HG02571 (cell line): ENCODE results near the gene RANBP3.

ENCODE experiments used
- ATAC-seq: cut with Tn5 transposase; IDR thresholded peaks from one replicate; pipeline ENCODE4 v1.9.1; 2021; ENCODE audit warnings: mild to moderate bottlenecking, moderate library complexity; ENCODE audit not compliant: unreplicated experiment

The RANBP3 gene

DNA sequence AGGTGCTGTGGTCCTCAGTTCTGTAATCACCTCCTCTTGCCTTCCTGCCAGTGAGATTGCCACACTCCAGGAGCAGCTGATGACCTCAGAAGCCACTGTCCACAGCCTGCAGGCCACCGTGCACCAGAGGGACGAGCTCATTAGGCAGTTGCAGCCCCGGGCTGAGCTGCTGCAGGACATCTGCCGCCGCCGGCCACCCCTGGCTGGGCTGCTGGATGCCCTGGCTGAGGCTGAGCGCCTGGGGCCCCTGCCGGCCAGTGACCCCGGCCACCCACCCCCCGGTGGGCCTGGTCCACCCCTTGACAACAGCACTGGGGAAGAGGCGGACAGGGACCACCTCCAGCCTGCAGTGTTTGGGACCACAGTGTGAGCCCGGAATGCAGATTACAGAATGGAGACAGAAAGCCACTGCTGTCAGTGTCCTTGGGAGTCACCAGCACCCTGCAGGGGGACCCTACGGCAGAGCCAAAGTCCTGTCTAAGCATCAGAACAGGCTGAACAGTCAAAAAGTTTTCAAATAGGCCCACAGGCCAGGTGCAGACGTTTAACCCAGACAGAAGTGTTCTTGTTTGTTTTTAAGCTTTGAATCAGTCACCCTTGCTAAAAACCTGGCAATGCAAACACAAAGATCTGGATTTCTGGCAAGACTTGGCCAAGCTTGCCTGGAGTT, 69.0 kb downstream of the RANBP3 start:
- ATAC-seq, result no peak

DNA sequence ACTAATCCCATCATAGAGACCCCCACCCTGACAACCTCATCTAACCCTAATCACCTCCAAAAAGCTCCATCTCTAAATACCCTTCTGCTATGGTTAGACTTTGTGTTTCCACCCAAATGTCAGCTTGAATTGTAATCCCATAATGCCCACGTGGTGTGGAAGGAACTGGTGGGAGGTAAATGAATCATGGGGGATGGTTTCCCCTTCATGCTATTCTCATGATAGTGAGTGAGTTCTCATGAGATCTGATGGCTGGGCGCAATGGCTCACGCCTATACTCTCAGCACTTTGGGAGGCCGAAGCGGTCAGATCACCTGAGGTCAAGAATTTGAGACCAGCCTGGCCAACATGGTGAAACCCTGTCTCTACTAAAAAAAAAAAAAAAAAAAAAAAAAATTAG, 70.7 kb downstream of the RANBP3 start:
- ATAC-seq, result no peak

DNA sequence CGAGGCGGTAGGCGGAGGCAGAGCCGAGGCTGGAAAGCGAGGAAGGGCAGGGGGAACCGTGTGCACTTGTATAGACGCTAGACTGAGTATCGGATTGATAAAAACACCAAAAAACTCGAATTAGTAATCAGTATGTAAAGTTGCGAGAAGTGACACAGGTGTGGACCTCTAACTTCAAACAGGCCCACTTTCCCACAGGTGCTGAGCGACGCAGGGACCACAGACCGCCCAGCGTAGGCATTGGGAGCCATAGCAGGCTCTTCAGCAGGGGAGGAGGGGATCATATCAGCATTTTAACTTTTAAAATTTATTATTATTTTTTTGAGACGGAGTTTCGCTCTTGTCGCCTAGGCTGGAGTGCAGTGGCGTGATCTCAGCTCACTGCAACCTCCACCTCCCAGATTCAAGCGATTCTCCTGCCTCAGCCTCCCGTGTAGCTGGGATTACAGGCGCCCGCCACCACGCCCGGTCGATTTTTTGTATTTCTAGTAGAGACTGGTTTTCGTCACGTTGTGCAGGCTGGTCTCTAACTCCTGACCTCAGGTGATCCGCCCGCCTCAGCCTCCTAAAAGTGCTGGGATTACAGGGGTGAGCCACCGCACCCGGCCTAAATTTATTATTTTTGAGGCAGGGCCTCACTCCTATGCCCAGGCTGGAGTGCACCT, 72.7 kb downstream of the RANBP3 start:
- no peak for ATAC-seq

DNA sequence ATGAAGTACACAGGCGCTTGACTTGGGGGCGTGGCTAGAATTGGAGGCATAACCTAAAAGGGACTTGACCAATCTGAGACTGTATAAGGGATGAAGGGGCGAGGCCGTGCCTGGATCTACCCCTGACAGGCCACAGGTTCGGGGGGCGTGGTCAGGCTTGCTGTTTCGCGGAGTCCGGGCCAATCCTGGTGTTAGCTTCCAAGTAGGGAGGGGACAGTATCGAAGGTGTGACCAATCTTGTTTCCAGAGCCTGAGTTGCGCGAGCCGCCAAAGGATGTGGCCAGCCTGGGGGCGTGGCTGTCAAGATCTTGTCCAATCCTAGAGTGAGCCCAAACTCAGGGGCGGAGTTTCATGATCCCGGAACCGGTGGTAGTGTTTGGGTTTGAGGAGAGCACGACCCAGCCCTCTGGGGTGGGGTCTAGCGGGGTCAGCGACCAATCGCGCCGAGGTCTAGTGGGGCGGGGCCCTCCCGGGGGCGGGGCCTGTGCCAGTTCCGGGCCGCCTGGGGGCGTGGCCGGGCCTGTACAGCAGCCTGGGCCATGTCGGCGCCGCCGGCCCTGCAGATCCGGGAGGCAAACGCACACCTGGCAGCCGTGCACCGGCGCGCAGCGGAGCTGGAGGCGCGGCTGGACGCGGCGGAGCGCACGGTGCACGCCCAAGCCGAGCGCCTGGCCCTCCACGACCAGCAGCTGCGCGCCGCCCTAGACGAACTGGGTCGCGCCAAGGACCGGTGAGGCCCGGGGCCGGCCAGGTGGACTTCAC, 73.4 kb downstream of the RANBP3 start, which contains the start of gene VMAC:
Gene VMAC (plus strand): TSS at position 521 of the 762 bp plus-strand sequence. CDS start 19 bp downstream, at position 540.
- peak; percentile 73 for ATAC-seq

DNA sequence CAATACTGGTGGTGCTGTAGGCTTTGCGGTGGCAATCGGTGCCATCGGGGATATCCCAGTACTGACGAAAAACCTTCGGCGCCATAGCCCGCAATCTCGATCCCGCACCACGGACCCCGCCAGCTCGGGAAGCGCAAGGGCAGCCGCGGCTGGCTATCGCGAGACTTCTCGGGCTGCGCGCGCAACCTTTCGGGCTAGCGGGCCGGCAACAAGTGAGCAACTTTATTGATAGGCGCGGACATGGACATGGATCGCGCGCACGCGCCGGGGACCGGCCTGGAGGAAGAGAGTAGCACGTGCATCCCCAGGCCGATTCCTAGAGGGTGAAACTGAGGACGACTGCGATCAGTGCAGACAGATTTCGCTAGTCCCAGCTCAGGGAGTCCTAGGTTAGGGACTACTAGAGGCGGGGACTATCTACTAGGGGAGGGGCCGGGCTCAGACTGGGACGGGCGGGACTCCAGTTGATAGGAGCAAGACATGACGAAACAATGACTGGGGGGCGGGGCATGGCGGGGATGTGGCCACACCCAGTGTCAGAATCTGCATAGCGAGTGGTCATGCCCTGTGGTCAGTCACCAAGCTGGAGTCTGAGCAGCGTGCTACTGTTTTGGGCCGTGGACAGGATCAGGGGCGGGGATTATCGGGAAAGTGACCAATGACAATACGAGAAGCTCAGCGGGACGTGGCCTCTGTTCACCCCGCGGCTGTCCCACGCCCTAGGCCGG, 74.2 kb downstream of the RANBP3 start, which contains the start of gene NDUFA11:
Gene NDUFA11 (minus strand): TSS at position 167 of the 728 bp plus-strand sequence. CDS start 82 bp downstream, at position 85.
- peak; percentile 39 for ATAC-seq

DNA sequence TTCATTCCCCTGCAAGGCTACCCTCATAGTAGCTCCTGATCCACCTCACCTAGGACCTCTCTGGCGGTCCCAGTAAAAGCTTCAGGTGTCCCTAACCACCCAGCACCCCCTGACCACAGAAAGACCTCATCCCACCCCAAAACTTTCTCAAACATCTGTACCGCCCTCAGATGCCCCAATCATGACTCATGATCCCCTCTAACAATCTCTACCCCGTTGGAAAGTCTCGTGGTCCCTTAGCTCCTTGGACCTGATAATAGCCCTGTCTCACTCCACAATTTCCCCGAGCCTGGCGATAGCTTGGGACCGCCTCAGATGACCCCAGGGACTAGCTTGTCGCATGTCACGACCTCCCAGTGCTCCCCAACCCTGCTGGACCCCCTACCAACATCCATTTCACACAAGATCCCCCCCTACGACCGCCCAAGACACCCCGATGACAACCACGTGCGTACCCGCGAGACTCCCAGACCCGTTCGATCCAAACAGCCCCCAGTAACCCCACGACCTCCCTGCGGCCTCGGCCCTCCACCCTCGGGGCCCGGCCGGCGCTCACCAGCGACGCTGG, 74.8 kb downstream of the RANBP3 start:
- ATAC-seq, result no peak

DNA sequence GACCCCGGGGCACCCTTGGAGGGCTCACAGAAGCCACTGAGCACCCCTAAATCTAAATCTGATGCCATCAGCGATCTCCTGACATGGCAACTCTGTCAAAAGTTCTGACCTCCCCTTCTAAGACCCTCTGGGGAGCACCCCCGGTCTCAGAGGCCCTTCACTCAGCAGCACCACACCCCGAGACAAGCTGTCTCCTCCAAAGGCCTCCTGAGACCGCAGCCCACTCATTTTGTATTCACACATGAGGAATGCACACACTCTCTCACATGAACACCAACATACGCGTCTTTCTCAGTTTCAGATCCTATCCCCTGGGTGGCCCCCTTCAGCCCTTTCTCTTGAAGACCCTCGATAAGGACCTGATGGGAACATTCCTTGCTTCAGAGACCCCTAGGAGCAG, 77.0 kb downstream of the RANBP3 start:
- no peak for ATAC-seq

DNA sequence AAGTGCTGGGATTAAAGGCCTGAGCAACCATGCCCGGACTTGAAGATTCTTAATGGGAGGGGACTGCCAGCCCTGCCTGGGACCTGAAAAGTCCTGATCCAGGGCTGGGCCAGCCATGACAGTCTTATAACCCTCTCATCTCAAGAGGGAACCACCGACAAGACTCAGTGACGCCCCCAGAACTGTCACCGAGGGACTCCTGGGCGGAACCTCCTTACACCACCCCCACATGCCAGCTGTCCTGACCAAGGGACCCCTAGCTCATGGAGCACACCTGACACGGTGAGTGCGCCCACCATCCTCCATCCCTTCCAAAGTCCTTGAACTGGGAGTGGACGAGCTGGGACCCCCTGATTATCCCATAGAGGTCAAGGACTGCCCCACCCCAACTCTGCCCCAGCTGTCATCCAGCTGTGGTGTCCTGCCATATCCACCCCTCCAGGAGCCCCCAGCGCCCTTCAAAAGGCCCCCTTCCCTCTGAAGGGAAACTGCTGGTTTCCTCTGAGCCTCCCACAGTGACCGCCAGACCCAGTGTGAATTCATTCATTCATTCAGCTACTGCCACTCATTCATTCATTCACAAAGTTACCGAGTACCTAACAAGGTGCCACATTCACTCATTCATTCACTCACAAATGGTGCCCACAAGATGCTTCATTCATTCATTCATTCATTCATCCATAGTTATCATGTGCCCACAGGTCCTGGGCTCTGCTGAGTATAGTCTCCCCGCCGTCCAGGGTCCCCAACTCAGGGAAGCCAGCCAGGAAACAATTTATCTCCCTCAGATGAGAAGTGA, 78.0 kb downstream of the RANBP3 start:
- ATAC-seq, result no peak

DNA sequence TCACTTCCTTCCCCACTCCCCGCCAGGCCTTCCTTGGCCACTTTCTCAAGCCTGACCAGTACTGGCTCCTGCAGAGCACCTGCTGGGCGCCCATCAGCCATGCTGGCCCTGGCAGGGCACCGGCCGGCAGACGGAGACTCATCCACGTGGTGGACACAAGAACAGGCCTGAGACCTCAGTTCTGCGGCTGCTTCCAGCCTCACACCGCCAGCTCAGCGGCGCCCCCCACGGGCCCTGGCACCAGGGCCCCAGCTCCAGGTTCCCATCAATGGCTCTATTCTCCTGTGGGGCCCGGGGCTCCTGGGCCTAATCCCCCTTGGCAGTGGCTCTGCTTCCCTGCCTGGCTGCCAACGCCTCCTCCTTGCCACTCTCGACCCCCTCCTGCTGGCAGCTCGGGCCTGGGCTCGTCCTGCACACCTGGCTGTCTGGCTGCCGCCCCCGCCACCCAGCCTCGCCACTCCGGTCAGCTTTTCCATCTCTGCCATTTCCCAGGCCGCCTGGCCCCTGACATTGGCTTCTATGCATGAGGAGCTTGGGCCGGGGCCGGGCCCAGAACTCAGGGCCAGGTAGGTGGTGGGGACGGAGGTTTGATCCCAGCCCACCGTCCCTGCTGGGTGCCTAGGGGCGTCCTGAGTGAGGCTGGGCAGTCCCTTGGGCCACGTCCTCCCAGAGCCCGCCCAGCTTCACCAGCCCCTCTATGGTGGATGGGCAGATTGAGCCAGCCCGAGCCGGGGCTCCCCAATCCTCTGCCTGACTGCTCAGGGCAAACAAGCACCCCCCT, 80.6 kb downstream of the RANBP3 start:
- ATAC-seq, result no peak

DNA sequence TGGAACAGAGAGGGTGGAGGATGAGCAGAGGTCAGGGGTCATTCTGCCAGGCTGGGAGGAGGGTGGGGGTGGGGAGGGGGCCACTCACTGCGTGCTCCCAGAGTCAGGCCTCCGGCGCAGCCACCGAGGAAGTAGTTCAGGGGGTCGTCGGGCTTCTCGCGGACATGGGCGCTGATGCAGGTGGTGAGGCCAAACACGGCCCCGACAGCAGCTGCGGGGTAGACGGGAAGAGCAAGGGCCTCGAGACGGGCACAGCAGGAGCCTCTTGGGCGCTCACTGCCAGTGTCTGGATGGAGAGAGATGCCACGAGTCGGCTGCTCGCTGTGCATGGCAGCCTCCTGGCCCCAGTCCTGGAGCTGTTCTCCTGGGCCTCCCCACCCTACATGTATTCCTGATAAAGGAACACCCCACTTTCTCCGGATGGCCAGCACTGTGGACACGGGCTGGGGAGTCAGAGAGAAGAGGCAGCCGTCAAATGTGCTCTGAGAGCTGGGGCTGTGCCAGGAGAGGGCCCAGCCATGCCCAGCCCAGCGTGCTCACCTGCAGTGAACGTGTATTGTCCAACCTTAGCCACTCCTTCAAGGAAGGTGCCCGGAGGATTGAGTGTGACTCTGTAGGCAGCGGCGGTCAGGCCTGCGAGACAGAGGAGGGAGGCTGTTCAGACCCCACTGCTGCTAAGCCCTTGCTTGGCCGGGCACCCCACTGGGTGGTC, 81.4 kb downstream of the RANBP3 start:
- no peak for ATAC-seq

DNA sequence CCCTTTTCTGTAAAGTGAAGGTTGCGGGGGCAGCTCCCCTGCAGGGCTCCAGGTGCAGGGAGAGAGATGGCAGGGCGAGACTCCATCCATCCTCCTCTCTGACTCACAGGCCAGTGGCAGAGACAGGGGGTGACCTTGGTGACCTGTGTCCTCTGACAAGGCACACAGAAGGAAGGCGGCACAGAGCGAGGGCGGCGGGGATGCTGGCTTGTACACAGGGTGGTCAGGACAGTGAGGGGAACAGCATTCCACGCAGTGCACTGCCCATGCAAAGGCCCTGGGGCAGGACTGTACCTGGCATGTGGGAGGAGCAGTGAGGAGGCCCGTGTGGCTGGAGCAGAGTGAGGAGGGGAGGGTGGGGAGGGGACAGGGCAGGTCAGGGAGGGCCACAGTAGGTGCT, 82.0 kb downstream of the RANBP3 start:
- ATAC-seq, result no peak

DNA sequence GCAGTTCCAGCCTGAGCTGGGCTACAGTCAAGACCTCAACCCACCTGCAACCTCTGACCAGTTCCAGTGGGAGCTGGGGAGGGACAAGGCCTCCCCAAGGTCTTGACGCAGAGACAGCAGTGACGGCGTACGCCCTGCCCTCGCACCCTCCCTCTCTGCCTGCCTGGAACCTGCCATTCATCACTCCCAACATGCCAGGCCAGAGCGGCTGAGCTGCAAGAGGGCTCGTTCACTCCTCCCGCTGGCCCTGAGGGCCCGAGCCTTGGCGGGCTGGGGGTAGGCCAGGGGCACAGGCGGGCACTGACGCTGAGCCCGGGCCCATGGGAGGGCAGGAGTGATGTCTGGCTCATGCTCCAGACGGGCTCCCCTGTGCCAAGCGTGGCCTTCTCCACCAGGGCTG, 82.5 kb downstream of the RANBP3 start:
- ATAC-seq, result no peak

DNA sequence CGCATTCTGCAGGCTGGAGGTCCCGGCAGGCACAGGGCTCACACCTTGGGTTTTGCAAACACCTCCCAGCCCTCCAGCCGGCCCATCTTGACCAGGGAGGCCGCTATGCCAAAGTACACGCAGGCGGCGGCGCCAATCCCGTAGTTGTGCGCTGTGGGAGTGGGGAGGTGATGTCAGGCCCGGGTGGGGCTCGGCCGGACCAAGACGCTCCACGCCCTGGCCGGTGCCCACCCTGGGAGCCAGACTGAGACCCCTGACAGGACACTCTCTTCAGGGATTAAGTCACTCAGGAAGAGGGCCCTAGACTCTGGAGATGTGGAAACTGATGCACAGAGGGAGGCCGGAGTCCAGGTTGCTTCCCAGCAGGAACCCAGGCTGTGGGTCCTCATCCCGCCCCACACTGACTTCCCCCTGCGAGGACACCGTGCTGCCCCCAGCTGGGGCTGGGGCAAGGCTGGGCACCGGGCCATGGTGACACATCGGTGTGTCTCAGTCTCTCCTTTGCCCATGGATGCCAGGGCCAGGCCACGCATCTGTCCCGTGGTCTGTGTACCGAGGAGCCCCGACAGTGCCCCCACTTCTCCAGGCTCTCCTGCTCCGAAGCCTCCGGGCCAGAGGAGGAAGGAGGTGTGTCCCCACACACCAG, 83.1 kb downstream of the RANBP3 start:
- no peak for ATAC-seq

DNA sequence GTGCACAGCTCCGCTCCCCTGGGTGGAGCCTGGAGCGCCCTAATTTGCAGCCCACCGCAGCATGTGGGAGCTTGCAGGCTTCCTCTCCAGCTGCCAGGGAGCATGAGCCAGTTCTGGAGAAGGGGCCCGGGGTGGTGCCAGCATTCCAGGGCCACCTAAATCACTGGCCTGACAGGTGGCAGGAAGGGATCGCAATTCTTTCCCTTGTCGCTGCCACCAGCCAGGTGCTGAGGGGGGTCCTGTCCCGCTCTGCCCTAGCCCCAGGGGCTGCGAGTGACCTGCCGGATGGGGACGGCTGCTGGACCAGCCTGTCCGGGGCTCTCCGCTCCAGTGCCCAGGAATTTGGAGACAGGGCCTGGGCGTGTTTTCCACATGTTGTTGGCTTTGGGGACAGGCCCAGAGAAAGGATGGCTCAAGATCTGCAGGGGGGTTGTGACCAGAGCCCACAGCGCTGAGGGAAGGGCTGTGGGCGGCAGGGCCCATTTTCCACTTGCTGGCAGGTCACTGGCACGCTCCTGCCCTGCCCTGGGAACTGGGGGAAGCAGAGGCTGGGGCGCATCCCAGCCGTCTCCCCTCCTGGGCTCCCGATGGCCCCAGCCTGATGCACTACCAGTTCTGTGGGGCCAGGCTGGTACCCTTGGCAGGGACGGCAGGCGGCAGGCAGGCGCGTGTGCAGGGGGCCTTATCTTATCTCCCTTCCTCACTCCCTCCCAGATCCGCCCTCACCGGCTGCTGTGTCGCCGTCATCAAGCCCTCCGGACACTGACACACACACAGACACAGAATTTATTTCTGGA, 83.8 kb downstream of the RANBP3 start:
- ATAC-seq, result no peak

DNA sequence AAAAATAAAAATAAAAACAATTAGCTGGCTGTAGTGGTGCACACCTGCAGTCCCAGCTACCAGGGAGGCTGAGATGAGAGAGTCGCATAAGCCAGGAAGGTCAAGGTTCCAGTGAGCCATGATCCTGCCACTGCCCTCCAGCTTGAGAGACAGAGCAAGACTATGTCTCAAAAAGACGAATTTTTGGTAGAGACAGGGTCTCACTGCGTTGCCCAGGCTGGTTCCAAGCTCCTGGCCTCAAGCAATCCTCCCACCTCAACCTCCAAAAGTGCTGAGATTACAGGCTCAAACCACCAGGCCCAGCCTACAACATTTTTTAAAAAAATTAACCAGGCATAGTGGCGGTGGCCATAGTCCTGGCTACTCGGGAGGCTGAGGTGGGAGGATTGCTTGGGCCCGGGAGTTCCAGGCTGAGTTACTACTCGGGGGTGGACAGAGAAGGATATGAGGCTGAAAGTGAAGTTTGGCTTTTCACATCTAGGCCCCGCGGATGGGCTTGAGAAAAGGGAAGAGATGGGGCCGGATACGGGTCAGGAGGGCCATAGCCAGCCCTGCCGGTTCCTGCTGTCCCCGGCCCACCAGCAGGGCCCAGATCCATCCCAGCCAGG, 84.5 kb downstream of the RANBP3 start:
- no peak for ATAC-seq

DNA sequence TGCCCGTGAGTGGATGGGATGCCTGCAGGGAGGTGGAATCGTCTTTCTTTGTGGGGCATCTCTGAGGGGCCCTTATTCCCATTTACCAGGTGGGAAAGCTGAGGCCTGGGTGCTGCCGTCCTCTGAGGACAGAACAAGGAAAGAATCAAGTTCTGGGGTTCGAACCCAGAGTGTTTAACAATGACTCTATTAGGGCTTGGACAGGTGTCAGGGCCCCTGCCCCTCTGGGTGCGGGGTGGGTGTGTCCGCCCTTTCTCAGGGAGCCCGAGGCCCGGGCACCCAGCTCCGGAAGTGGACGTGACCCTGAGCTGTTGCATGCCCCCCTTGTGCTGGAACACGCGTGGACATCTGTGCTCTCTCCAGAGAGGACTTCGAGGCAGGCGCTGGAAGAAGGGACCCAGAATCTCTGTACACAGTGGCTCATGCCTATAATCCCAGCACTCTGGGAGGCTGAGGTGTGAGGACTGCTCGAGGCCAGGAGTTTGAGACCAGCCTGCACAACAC, 85.1 kb downstream of the RANBP3 start:
- no peak for ATAC-seq
